Activated CD4-positive, alpha-beta memory T cell treated with anti-CD3 and anti-CD28 coated beads for 36 hours (primary cell): ENCODE results near the gene ENAH. TPM values are rescaled to one million over a fixed set of nuclear protein-coding genes. Genes with fewer than 3 reads are reported as not detected.

ENCODE experiments used
- CTCF ChIA-PET: fragments of 350-600 bp; sonication (Branson Sonifier 250); formaldehyde crosslinking; loops from one replicate; lab custom pipeline; 2021; ENCODE audit warnings: antibody characterized with exemption, inconsistent platforms; lab: Charles Lee
- POLR2A ChIA-PET: fragments of 350-600 bp; sonication (Branson Sonifier 250); formaldehyde crosslinking; loops from one replicate; lab custom pipeline; 2021; ENCODE audit warnings: antibody characterized with exemption; lab: Charles Lee
- DNase-seq: peaks from one replicate; pipeline ENCODE4 v3.0.0-alpha.2; 2020
- H3K27ac Mint-ChIP-seq: one replicate; pipeline ENCODE4 v1.8.0; 2021; ENCODE audit warnings: mixed read lengths
- H3K27me3 Mint-ChIP-seq: one replicate; pipeline ENCODE4 v1.8.0; 2021; ENCODE audit warnings: mixed read lengths
- H3K36me3 Mint-ChIP-seq: one replicate; pipeline ENCODE4 v1.8.0; 2021; ENCODE audit warnings: mixed read lengths
- H3K4me1 Mint-ChIP-seq: one replicate; pipeline ENCODE4 v1.8.0; 2021; ENCODE audit warnings: low read depth, mixed read lengths
- H3K4me3 Mint-ChIP-seq: one replicate; pipeline ENCODE4 v1.8.0; 2021; ENCODE audit warnings: mild to moderate bottlenecking, mixed read lengths
- H3K9me3 Mint-ChIP-seq: one replicate; pipeline ENCODE4 v1.8.0; 2021; ENCODE audit warnings: mixed read lengths
- intact Hi-C: fragments of 100-400 bp; cut with micrococcal nuclease; formaldehyde crosslinking; loops from one replicate; pipeline ENCODE4 v1.15.1; 2023
- total RNA-seq, 2 experiments: library from RNA; stranded (reverse); gene quantifications; one replicate each; pipeline ENCODE4 v1.2.3, GENCODE V29; 2021

Gene ENAH
- total RNA-seq, 2 experiments from 2014 or later, result 0.80 to 0.95 TPM

GRCh38 chr1:225509376-225509707, 143.6 kb downstream of the ENAH start:
- peaks cover 6% of the 10 kb centered on the region for H3K4me1 Mint-ChIP-seq
- H3K36me3 Mint-ChIP-seq, result no peaks in the 10 kb centered on the region
- H3K27ac Mint-ChIP-seq, result no peak overlapping the region
- no peaks in the 10 kb centered on the region for H3K9me3 Mint-ChIP-seq
- ChIA-PET CTCF (no interaction called here), POLR2A (no interaction called here)
- no peak overlapping the region for H3K4me3 Mint-ChIP-seq
- DNase-seq, result no peak
- peaks cover 5% of the 10 kb centered on the region for H3K27me3 Mint-ChIP-seq
- intact Hi-C loops, result no loop called here

- POLR2A ChIA-PET, result no interaction called here
- no peaks in the 10 kb centered on the region for H3K9me3 Mint-ChIP-seq
- H3K4me3 Mint-ChIP-seq, result no peak overlapping the region
- peaks cover 6% of the 10 kb centered on the region for H3K4me1 Mint-ChIP-seq
- DNase-seq, result no peak
- peaks cover 4% of the 10 kb centered on the region for H3K27me3 Mint-ChIP-seq
- H3K36me3 Mint-ChIP-seq, result no peaks in the 10 kb centered on the region
- no peak overlapping the region for H3K27ac Mint-ChIP-seq
- CTCF ChIA-PET, result interaction anchor here (1.2 kb wide), 1 partner anchor 454 kb away, joined by 4 read pairs; no protein-coding TSS in a partner anchor
- intact Hi-C loops, result no loop called here
Observed at GRCh38 chr1:225508538-225509375, 144.2 kb downstream of the ENAH start.

GRCh38 chr1:225506727-225507126, 146.2 kb downstream of the ENAH start:
- H3K36me3 Mint-ChIP-seq, result no peaks in the 10 kb centered on the region
- no peak for DNase-seq
- POLR2A ChIA-PET, result no interaction called here
- H3K27me3 Mint-ChIP-seq, result peaks cover 2% of the 10 kb centered on the region
- H3K9me3 Mint-ChIP-seq, result no peaks in the 10 kb centered on the region
- no peak overlapping the region for H3K4me3 Mint-ChIP-seq
- H3K4me1 Mint-ChIP-seq, result peaks cover 6% of the 10 kb centered on the region
- CTCF ChIA-PET, result interaction anchor here (1.1 to 1.4 kb wide), 2 partner anchors 25 to 149 kb away, joined by 4 to 6 read pairs; no protein-coding TSS in a partner anchor
- intact Hi-C loops, result no loop called here
- H3K27ac Mint-ChIP-seq, result no peak overlapping the region

- no peaks in the 10 kb centered on the region for H3K36me3 Mint-ChIP-seq
- ChIA-PET POLR2A (interaction anchor here (0.6 kb wide), 1 partner anchor 17 kb away, joined by 5 read pairs; no protein-coding TSS in a partner anchor), CTCF (interaction anchor here (1.0 kb wide), 1 partner anchor 30 kb away, joined by 4 read pairs; no protein-coding TSS in a partner anchor)
- H3K4me3 Mint-ChIP-seq, result no peak overlapping the region
- no peak overlapping the region for H3K27ac Mint-ChIP-seq
- no peaks in the 10 kb centered on the region for H3K9me3 Mint-ChIP-seq
- intact Hi-C loops, result no loop called here
- DNase-seq, result no peak
- peaks cover 3% of the 10 kb centered on the region for H3K27me3 Mint-ChIP-seq
- H3K4me1 Mint-ChIP-seq, result peaks cover 4% of the 10 kb centered on the region
Observed at GRCh38 chr1:225504776-225505175, 148.1 kb downstream of the ENAH start.

- CTCF ChIA-PET, result no interaction called here
- DNase-seq, result no peak
- Mint-ChIP-seq H3K4me1 (peaks cover 4% of the 10 kb centered on the region), H3K36me3 (no peaks in the 10 kb centered on the region), H3K27ac (no peak overlapping the region), H3K27me3 (peaks cover 16% of the 10 kb centered on the region), H3K9me3 (no peaks in the 10 kb centered on the region), H3K4me3 (no peak overlapping the region)
- intact Hi-C loops, result no loop called here
- POLR2A ChIA-PET, result no interaction called here
Observed at GRCh38 chr1:225500624-225501192, 152.2 kb downstream of the ENAH start.

GRCh38 chr1:225498549-225499136, 154.3 kb downstream of the ENAH start:
- Mint-ChIP-seq H3K27ac (no peak overlapping the region), H3K36me3 (no peaks in the 10 kb centered on the region), H3K27me3 (peaks cover 18% of the 10 kb centered on the region), H3K4me1 (peaks cover 4% of the 10 kb centered on the region), H3K9me3 (no peaks in the 10 kb centered on the region), H3K4me3 (no peak overlapping the region)
- intact Hi-C loops, result no loop called here
- no peak for DNase-seq
- CTCF ChIA-PET, result interaction anchor here (0.8 kb wide), 1 partner anchor 14 kb away, joined by 3 read pairs; no protein-coding TSS in a partner anchor
- POLR2A ChIA-PET, result no interaction called here

- CTCF ChIA-PET, result no interaction called here
- Mint-ChIP-seq H3K27ac (no peak overlapping the region), H3K9me3 (no peaks in the 10 kb centered on the region), H3K4me3 (no peak overlapping the region), H3K4me1 (peaks cover 4% of the 10 kb centered on the region), H3K27me3 (peaks cover 20% of the 10 kb centered on the region), H3K36me3 (no peaks in the 10 kb centered on the region)
- POLR2A ChIA-PET, result no interaction called here
- DNase-seq, result no peak
- intact Hi-C loops, result no loop called here
Observed at GRCh38 chr1:225494789-225495359, 158.0 kb downstream of the ENAH start.

- Mint-ChIP-seq H3K36me3 (no peaks in the 10 kb centered on the region), H3K9me3 (no peaks in the 10 kb centered on the region), H3K27me3 (peaks cover 17% of the 10 kb centered on the region), H3K4me1 (peaks cover 3% of the 10 kb centered on the region), H3K27ac (no peak overlapping the region), H3K4me3 (no peak overlapping the region)
- DNase-seq, result no peak
- ChIA-PET POLR2A (no interaction called here), CTCF (interaction anchor here (1.3 to 3.8 kb wide), 2 partner anchors 11 to 20 kb away, joined by 4 to 11 read pairs; no protein-coding TSS in a partner anchor)
- intact Hi-C loops, result no loop called here
Observed at GRCh38 chr1:225493591-225494246, 159.2 kb downstream of the ENAH start.

- no peaks in the 10 kb centered on the region for H3K36me3 Mint-ChIP-seq
- H3K4me1 Mint-ChIP-seq, result no peaks in the 10 kb centered on the region
- H3K9me3 Mint-ChIP-seq, result no peaks in the 10 kb centered on the region
- no peak overlapping the region for H3K27ac Mint-ChIP-seq
- H3K4me3 Mint-ChIP-seq, result no peak overlapping the region
- POLR2A ChIA-PET, result no interaction called here
- intact Hi-C loops, result no loop called here
- CTCF ChIA-PET, result interaction anchor here (0.6 to 2.8 kb wide), 4 partner anchors 8 to 325 kb away, joined by 3 to 14 read pairs (median 6); no protein-coding TSS in a partner anchor
- peaks cover 5% of the 10 kb centered on the region for H3K27me3 Mint-ChIP-seq
- DNase-seq, result no peak
Observed at GRCh38 chr1:225488676-225489075, 164.2 kb downstream of the ENAH start.

GRCh38 chr1:225486856-225487255, 166.1 kb downstream of the ENAH start:
- Mint-ChIP-seq H3K27ac (no peak overlapping the region), H3K4me1 (no peaks in the 10 kb centered on the region), H3K27me3 (peaks cover 3% of the 10 kb centered on the region), H3K9me3 (no peaks in the 10 kb centered on the region), H3K4me3 (no peak overlapping the region), H3K36me3 (no peaks in the 10 kb centered on the region)
- intact Hi-C loops, result no loop called here
- ChIA-PET POLR2A (no interaction called here), CTCF (interaction anchor here (2.1 to 2.8 kb wide), 2 partner anchors 9 to 12 kb away, joined by 8 to 14 read pairs; no protein-coding TSS in a partner anchor)
- DNase-seq, result no peak

GRCh38 chr1:225485991-225486530, 166.9 kb downstream of the ENAH start:
- Mint-ChIP-seq H3K4me3 (no peak overlapping the region), H3K4me1 (no peaks in the 10 kb centered on the region), H3K36me3 (no peaks in the 10 kb centered on the region), H3K27ac (no peak overlapping the region), H3K27me3 (peaks cover 3% of the 10 kb centered on the region), H3K9me3 (no peaks in the 10 kb centered on the region)
- no peak for DNase-seq
- intact Hi-C loops, result no loop called here
- CTCF ChIA-PET, result interaction anchor here (1.0 to 1.6 kb wide), 4 partner anchors 9 to 477 kb away, joined by 4 to 10 read pairs (median 4); no protein-coding TSS in a partner anchor
- POLR2A ChIA-PET, result no interaction called here
